AG04450 (cell line): ENCODE results near the gene ESPL1. TPM values are rescaled to one million over a fixed set of nuclear protein-coding genes. Genes with fewer than 3 reads are reported as not detected.
A peak's percentile ranks its signal among the peaks of the same experiment; 100 is the strongest.

ENCODE experiments used
- CTCF ChIA-PET: fragments of 300-600, 350-600 bp; formaldehyde crosslinking; extraction: SDS; loops from one replicate; lab custom pipeline; 2022; ENCODE audit warnings: antibody characterized with exemption, inconsistent platforms; lab: Charles Lee
- POLR2A ChIA-PET: fragments of 350-600 bp; formaldehyde crosslinking; extraction: SDS; loops from one replicate; lab custom pipeline; 2021; ENCODE audit warnings: antibody characterized with exemption, inconsistent platforms; lab: Yijun Ruan, JAX
- DNase-seq: peaks from one replicate; pipeline ENCODE4 v3.0.0-alpha.2; 2011; ENCODE audit warnings: low read depth, low spot score
- H3K27ac ChIP-seq: one replicate; pipeline ENCODE4 v1.5.1; 2012; ENCODE audit warnings: low read depth, low read length, control low read depth
- H3K27me3 ChIP-seq: one replicate; pipeline ENCODE4 v1.6.0; 2012; ENCODE audit warnings: low read length; ENCODE audit not compliant: control insufficient read depth, insufficient read depth
- H3K4me3 ChIP-seq: 2 replicates; pipeline ENCODE4 v1.5.1; 2011; ENCODE audit warnings: mild to moderate bottlenecking, low read depth, low read length, control low read depth
- H3K9me3 ChIP-seq: 2 replicates; pipeline ENCODE4 v1.5.1; 2012; ENCODE audit warnings: low read length; ENCODE audit not compliant: control insufficient read depth, insufficient read depth
- CTCF ChIP-seq: IDR thresholded peaks from 2 replicates; pipeline ENCODE4 v1.5.1; 2011; ENCODE audit warnings: low read depth, low read length, control low read depth, inconsistent platforms
- polyA plus RNA-seq: library from polyadenylated mRNA; depleted of rRNA; stranded (reverse); fragments of >200 nt; gene quantifications from 2 replicates; pipeline ENCODE4 v1.2.3, GENCODE V29; 2011

ESPL1 gene
- polyA plus RNA-seq, 1 experiment: 1.6 TPM

- Histone ChIP-seq H3K9me3 (no peaks in the 10 kb centered on the region; the same call in 1 of the 2 replicates), H3K4me3 (peak overlapping the region; percentile 3; the same call in 1 of the 2 replicates), H3K27ac (peak overlapping the region; percentile 57), H3K27me3 (no peaks in the 10 kb centered on the region)
- no peak for DNase-seq
- TF ChIP-seq CTCF: no peak
- POLR2A ChIA-PET: interaction anchor here (0.6 kb wide), 1 partner anchor 26 kb away, joined by 3 read pairs; no protein-coding TSS in a partner anchor
- CTCF ChIA-PET: interaction anchor here (0.6 to 1.5 kb wide), 4 partner anchors 11 to 176 kb away, joined by 3 to 6 read pairs (median 3); no protein-coding TSS in a partner anchor
Observed at GRCh38 chr12:53223389-53224060, 44.6 kb upstream of the ESPL1 start.

- H3K9me3 ChIP-seq: no peaks in the 10 kb centered on the region; the same call in 1 of the 2 replicates
- DNase-seq: no peak
- CTCF ChIA-PET: interaction anchor here (0.8 to 1.5 kb wide), 3 partner anchors 12 to 177 kb away, joined by 3 read pairs; no protein-coding TSS in a partner anchor
- no peak overlapping the region for H3K4me3 ChIP-seq
- no peaks in the 10 kb centered on the region for H3K27me3 ChIP-seq
- peak; percentile 39 for TF ChIP-seq CTCF
- H3K27ac ChIP-seq: no peak overlapping the region
- POLR2A ChIA-PET: no interaction called here
Observed at GRCh38 chr12:53224061-53224896, 43.8 kb upstream of the ESPL1 start.

- CTCF ChIA-PET: interaction anchor here (0.5 to 1.5 kb wide), 3 partner anchors 11 to 321 kb away, joined by 3 to 6 read pairs (median 3); no protein-coding TSS in a partner anchor
- no peak for TF ChIP-seq CTCF
- no peak overlapping the region for H3K4me3 ChIP-seq
- H3K27ac ChIP-seq: no peak overlapping the region
- POLR2A ChIA-PET: no interaction called here
- no peaks in the 10 kb centered on the region for H3K9me3 ChIP-seq
- no peaks in the 10 kb centered on the region for H3K27me3 ChIP-seq
- DNase-seq: no peak
Observed at GRCh38 chr12:53224897-53225634, 43.0 kb upstream of the ESPL1 start.

GRCh38 chr12:53225635-53226424, 42.3 kb upstream of the ESPL1 start:
- POLR2A ChIA-PET: no interaction called here
- no peak overlapping the region for H3K4me3 ChIP-seq
- H3K27ac ChIP-seq: no peak overlapping the region
- no peak for DNase-seq
- no peak for TF ChIP-seq CTCF
- CTCF ChIA-PET: interaction anchor here (1.1 to 1.5 kb wide), 2 partner anchors 12 to 126 kb away, joined by 3 to 6 read pairs; no protein-coding TSS in a partner anchor
- H3K27me3 ChIP-seq: no peaks in the 10 kb centered on the region
- H3K9me3 ChIP-seq: no peaks in the 10 kb centered on the region
